Renal cortex interstitium (tissue), 11 donors: ENCODE results near the gene C1QTNF6. TPM values are rescaled to one million over a fixed set of nuclear protein-coding genes. Genes with fewer than 3 reads are reported as not detected.
A peak's percentile ranks its signal among the peaks of the same experiment; 100 is the strongest.

Source experiments
- DNase-seq, 11 donors: peaks; one replicate each; pipeline ENCODE4 v3.0.0-alpha.2; 2013; ENCODE audit warnings: low read depth in 9 of 11, low spot score in 4 of 11; ENCODE audit errors: extremely low read depth in 1 of 11
- polyA plus RNA-seq, 3 donors: library from polyadenylated mRNA; unstranded; fragments of 120-200 nt; gene quantifications; one replicate each; pipeline ENCODE4 v1.2.1, GENCODE V29; 2013; ENCODE audit not compliant: insufficient read length in 3 of 3

Gene C1QTNF6
- polyA plus RNA-seq, 3 donors: 26.1 to 37.9 (median 34.8) TPM

GRCh38 chr22:37183432-37184379 is 4.3 kb downstream of the C1QTNF6 start:
- no peak for DNase-seq

GRCh38 chr22:37182949-37183245 is 5.2 kb downstream of the C1QTNF6 start:
- DNase-seq: no peak

- DNase-seq: no peak
These were observed 5.7 kb downstream of the C1QTNF6 start for GRCh38 chr22:37182101-37182948.

GRCh38 chr22:37181681-37182080 is 6.4 kb downstream of the C1QTNF6 start:
- DNase-seq: no peak

- no peak for DNase-seq
These were observed 7.4 kb downstream of the C1QTNF6 start for GRCh38 chr22:37180531-37181231.

- no peak for DNase-seq
These were observed 8.2 kb downstream of the C1QTNF6 start for GRCh38 chr22:37179622-37180420.

- no peak for DNase-seq
These were observed 8.9 kb downstream of the C1QTNF6 start for GRCh38 chr22:37179126-37179470.

- no peak for DNase-seq
These were observed 9.5 kb downstream of the C1QTNF6 start for GRCh38 chr22:37178350-37179125.

GRCh38 chr22:37177755-37178154 is 10.3 kb downstream of the C1QTNF6 start:
- DNase-seq: no peak

- DNase-seq: no peak
These were observed 10.8 kb downstream of the C1QTNF6 start for GRCh38 chr22:37177221-37177620.

GRCh38 chr22:37176464-37177061 is 11.5 kb downstream of the C1QTNF6 start:
- DNase-seq: peak in 5 of 11 donors; percentile 63 to 74 (median 74)

- DNase-seq: no peak
These were observed 12.4 kb downstream of the C1QTNF6 start for GRCh38 chr22:37175414-37176281.

GRCh38 chr22:37174964-37175363 is 13.1 kb downstream of the C1QTNF6 start:
- DNase-seq: no peak

- DNase-seq: no peak
These were observed 14.3 kb downstream of the C1QTNF6 start for GRCh38 chr22:37173709-37174108.

- no peak for DNase-seq
These were observed 15.5 kb downstream of the C1QTNF6 start for GRCh38 chr22:37172266-37173245.

GRCh38 chr22:37171662-37172061 is 16.4 kb downstream of the C1QTNF6 start:
- no peak for DNase-seq
